ENCODE measurements around the gene VWA2.

GRCh38 chr10:114195079-114195478 lies 44.0 kb upstream of the VWA2 start:
- TF ChIP-seq POLR2A (IDR thresholded peaks at IDR 0.05), result no peak
- TF ChIP-seq, protein P1, sequence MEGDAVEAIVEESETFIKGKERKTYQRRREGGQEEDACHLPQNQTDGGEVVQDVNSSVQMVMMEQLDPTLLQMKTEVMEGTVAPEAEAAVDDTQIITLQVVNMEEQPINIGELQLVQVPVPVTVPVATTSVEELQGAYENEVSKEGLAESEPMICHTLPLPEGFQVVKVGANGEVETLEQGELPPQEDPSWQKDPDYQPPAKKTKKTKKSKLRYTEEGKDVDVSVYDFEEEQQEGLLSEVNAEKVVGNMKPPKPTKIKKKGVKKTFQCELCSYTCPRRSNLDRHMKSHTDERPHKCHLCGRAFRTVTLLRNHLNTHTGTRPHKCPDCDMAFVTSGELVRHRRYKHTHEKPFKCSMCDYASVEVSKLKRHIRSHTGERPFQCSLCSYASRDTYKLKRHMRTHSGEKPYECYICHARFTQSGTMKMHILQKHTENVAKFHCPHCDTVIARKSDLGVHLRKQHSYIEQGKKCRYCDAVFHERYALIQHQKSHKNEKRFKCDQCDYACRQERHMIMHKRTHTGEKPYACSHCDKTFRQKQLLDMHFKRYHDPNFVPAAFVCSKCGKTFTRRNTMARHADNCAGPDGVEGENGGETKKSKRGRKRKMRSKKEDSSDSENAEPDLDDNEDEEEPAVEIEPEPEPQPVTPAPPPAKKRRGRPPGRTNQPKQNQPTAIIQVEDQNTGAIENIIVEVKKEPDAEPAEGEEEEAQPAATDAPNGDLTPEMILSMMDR (IDR thresholded peaks at IDR 0.05), result no peak

Measured in Peyer's patch (tissue), 4 donors.